H9 (cell line): ENCODE results near the gene GLCE. TPM values are rescaled to one million over a fixed set of nuclear protein-coding genes. Genes with fewer than 3 reads are reported as not detected.
"Not testable (repeated sequence)": the region's sequence is repeated elsewhere in the genome, so short reads cannot be mapped to it uniquely, and the experiment has no call there.

Source experiments
- DNase-seq: peaks from one replicate; pipeline ENCODE4 v3.0.0-alpha.2; 2017
- H2AFZ ChIP-seq: one replicate; pipeline ENCODE4 v1.6.1; 2013; ENCODE audit warnings: mild to moderate bottlenecking, low read length, control low read depth, moderate library complexity
- H2AK5ac ChIP-seq: 2 replicates; pipeline ENCODE4 v1.6.1; 2013; ENCODE audit warnings: low read length, control low read depth, mixed read lengths; ENCODE audit not compliant: insufficient read length
- H2BK120ac ChIP-seq: one replicate; pipeline ENCODE4 v1.6.1; 2013; ENCODE audit warnings: low read depth, mild to moderate bottlenecking, low read length, control low read depth, inconsistent platforms; ENCODE audit not compliant: poor library complexity, severe bottlenecking
- H2BK12ac ChIP-seq: 2 replicates; pipeline ENCODE4 v1.6.1; 2013; ENCODE audit warnings: low read length, control low read depth, mixed read lengths, low read depth; ENCODE audit not compliant: insufficient read length
- H2BK15ac ChIP-seq: 2 replicates; pipeline ENCODE4 v1.6.1; 2013; ENCODE audit warnings: low read depth, low read length, control low read depth
- H2BK20ac ChIP-seq: one replicate; pipeline ENCODE4 v1.6.1; 2013; ENCODE audit warnings: low read depth, mild to moderate bottlenecking, low read length, control low read depth, inconsistent platforms; ENCODE audit not compliant: poor library complexity, severe bottlenecking
- H2BK5ac ChIP-seq: 2 replicates; pipeline ENCODE4 v1.6.1; 2013; ENCODE audit warnings: low read length, control low read depth, mixed read lengths; ENCODE audit not compliant: insufficient read length
- H3K14ac ChIP-seq: 2 replicates; pipeline ENCODE4 v1.6.1; 2013; ENCODE audit warnings: low read length, control low read depth; ENCODE audit not compliant: insufficient read depth
- H3K18ac ChIP-seq: 2 replicates; pipeline ENCODE4 v1.6.1; 2013; ENCODE audit warnings: low read depth, mild to moderate bottlenecking, mixed read lengths, low read length, control low read depth; ENCODE audit not compliant: insufficient read length
- H3K23ac ChIP-seq: 2 replicates; pipeline ENCODE4 v1.6.1; 2013; ENCODE audit warnings: low read length, control low read depth, mixed read lengths, low read depth; ENCODE audit not compliant: insufficient read length
- H3K23me2 ChIP-seq: 2 replicates; pipeline ENCODE4 v1.6.1; 2013; ENCODE audit warnings: low read depth, mild to moderate bottlenecking, mixed read lengths, low read length, control low read depth; ENCODE audit not compliant: insufficient read length, poor library complexity, severe bottlenecking
- H3K27ac ChIP-seq: 2 replicates; pipeline ENCODE4 v1.5.1; 2013; ENCODE audit warnings: low read length, control low read depth, mixed read lengths, low read depth; ENCODE audit not compliant: insufficient read length
- H3K27me3 ChIP-seq: 2 replicates; pipeline ENCODE4 v1.6.1; 2013; ENCODE audit warnings: low read length, control low read depth, inconsistent platforms; ENCODE audit not compliant: insufficient read depth
- H3K4ac ChIP-seq: 2 replicates; pipeline ENCODE4 v1.6.1; 2013; ENCODE audit warnings: low read depth, mild to moderate bottlenecking, control low read depth, inconsistent platforms, low read length, moderate library complexity
- H3K4me1 ChIP-seq: 2 replicates; pipeline ENCODE4 v1.6.1; 2013; ENCODE audit warnings: low read length, control low read depth, inconsistent platforms; ENCODE audit not compliant: insufficient read depth
- H3K4me2 ChIP-seq: 2 replicates; pipeline ENCODE4 v1.6.1; 2013; ENCODE audit warnings: low read length, control low read depth, mixed read lengths; ENCODE audit not compliant: insufficient read length, insufficient read depth
- H3K56ac ChIP-seq: 2 replicates; pipeline ENCODE4 v1.6.1; 2013; ENCODE audit warnings: low read depth, mild to moderate bottlenecking, mixed read lengths, low read length, control low read depth; ENCODE audit not compliant: insufficient read length
- H3K79me1 ChIP-seq: 2 replicates; pipeline ENCODE4 v1.6.1; 2013; ENCODE audit warnings: low read depth, mild to moderate bottlenecking, moderate library complexity, low read length, control low read depth, inconsistent platforms; ENCODE audit not compliant: insufficient read depth, poor library complexity, severe bottlenecking
- H3K79me2 ChIP-seq: 2 replicates; pipeline ENCODE4 v1.6.1; 2013; ENCODE audit warnings: low read length, control low read depth, inconsistent platforms; ENCODE audit not compliant: insufficient read depth
- H3K9ac ChIP-seq: 2 replicates; pipeline ENCODE4 v1.6.1; 2013; ENCODE audit warnings: low read length, control low read depth, mixed read lengths; ENCODE audit not compliant: insufficient read length; ENCODE audit errors: extremely low read depth
- H3K9me3 ChIP-seq: one replicate; pipeline ENCODE4 v1.6.1; 2013; ENCODE audit warnings: low read depth, low read length, inconsistent platforms; ENCODE audit not compliant: control insufficient read depth
- H3T11ph ChIP-seq: one replicate; pipeline ENCODE4 v1.6.1; 2013; ENCODE audit warnings: mild to moderate bottlenecking, low read length, control low read depth, inconsistent platforms
- H4K20me1 ChIP-seq: one replicate; pipeline ENCODE4 v1.6.1; 2013; ENCODE audit not compliant: control insufficient read depth, insufficient read length, insufficient read depth
- H4K5ac ChIP-seq: 2 replicates; pipeline ENCODE4 v1.6.1; 2013; ENCODE audit warnings: low read depth, mild to moderate bottlenecking, mixed read lengths, low read length, control low read depth; ENCODE audit not compliant: insufficient read length
- H4K8ac ChIP-seq: replicated peaks from 2 replicates; pipeline ENCODE4 v1.6.1; 2013; ENCODE audit warnings: low read length, control low read depth, mixed read lengths, low read depth; ENCODE audit not compliant: insufficient read length
- H4K91ac ChIP-seq: 2 replicates; pipeline ENCODE4 v1.6.1; 2013; ENCODE audit warnings: low read depth, mild to moderate bottlenecking, moderate library complexity, mixed read lengths, low read length, control low read depth; ENCODE audit not compliant: insufficient read length
- H3K27ac Mint-ChIP-seq, 3 experiments: 2 replicates in 2 of 3; 3 replicates in 1 of 3; pipeline ENCODE4 v1.8.0; 2020 to 2021; ENCODE audit warnings: mixed read lengths in 3 of 3, mild to moderate bottlenecking in 1 of 3, moderate library complexity in 1 of 3
- H3K27me3 Mint-ChIP-seq: 2 replicates; pipeline ENCODE4 v1.8.0; 2021; ENCODE audit warnings: low read depth, mild to moderate bottlenecking, moderate library complexity, mixed read lengths
- H3K36me3 Mint-ChIP-seq, 3 experiments: 2 replicates in 2 of 3; 3 replicates in 1 of 3; pipeline ENCODE4 v1.8.0; 2020 to 2021; ENCODE audit warnings: low read depth in 3 of 3, mixed read lengths in 3 of 3; ENCODE audit not compliant: insufficient read depth in 1 of 3
- H3K4me1 Mint-ChIP-seq, 2 experiments: 2 replicates each; pipeline ENCODE4 v1.8.0; 2020; ENCODE audit warnings: mixed read lengths in 2 of 2
- H3K4me3 Mint-ChIP-seq, 2 experiments: 2 replicates in 1 of 2; 3 replicates in 1 of 2; pipeline ENCODE4 v1.8.0; 2020 to 2021; ENCODE audit warnings: mild to moderate bottlenecking in 2 of 2, mixed read lengths in 2 of 2, moderate library complexity in 1 of 2
- H3K9me3 Mint-ChIP-seq, 2 experiments: 2 replicates in 1 of 2; 3 replicates in 1 of 2; pipeline ENCODE4 v1.8.0; 2020; ENCODE audit warnings: mild to moderate bottlenecking in 2 of 2, mixed read lengths in 2 of 2, moderate library complexity in 1 of 2
- WGBS: extraction: QIAGEN DNeasy Blood & Tissue Kit; methylation state at CpG from one replicate; pipeline ENCODE4 v1.1.7; 2013; ENCODE audit warnings: missing lambda C conversion rate, low lambda C conversion rate, mixed read lengths; ENCODE audit not compliant: insufficient read length; ENCODE audit errors: extremely low coverage; 5-methylcytosine and 5-hydroxymethylcytosine counted together
- total RNA-seq: library from RNA; stranded (reverse); gene quantifications from 2 replicates; pipeline ENCODE4 v1.2.1, GENCODE V29; 2021

Gene GLCE
- total RNA-seq, 1 experiment from 2014 or later: 12.2 TPM

- not testable (repeated sequence) for H2BK12ac ChIP-seq, H3K9me3 ChIP-seq, H2BK20ac ChIP-seq, H3T11ph ChIP-seq, H3K4me1 Mint-ChIP-seq, H3K27me3 Mint-ChIP-seq, H2BK5ac ChIP-seq, H4K8ac ChIP-seq, H3K79me2 ChIP-seq, H2BK15ac ChIP-seq, H3K27ac ChIP-seq, H3K23me2 ChIP-seq, H3K9me3 Mint-ChIP-seq, H3K9ac ChIP-seq, H3K4me2 ChIP-seq, H2AK5ac ChIP-seq, H3K27ac Mint-ChIP-seq, H4K20me1 ChIP-seq, DNase-seq, H3K27me3 ChIP-seq, H3K14ac ChIP-seq, H2BK120ac ChIP-seq, H3K23ac ChIP-seq, H3K18ac ChIP-seq, H3K4ac ChIP-seq, H3K36me3 Mint-ChIP-seq, H3K4me1 ChIP-seq, H2AFZ ChIP-seq, H3K79me1 ChIP-seq, H4K91ac ChIP-seq, H4K5ac ChIP-seq, H3K4me3 Mint-ChIP-seq, H3K56ac ChIP-seq
- no CpG with 5 or more reads among the region's 3 CpGs for WGBS
These were observed 9.1 kb downstream of the GLCE start for GRCh38 chr15:69169540-69169939.
